Endothelial cell (in vitro differentiated cells): ENCODE results near the gene CATSPERZ. TPM values are rescaled to one million over a fixed set of nuclear protein-coding genes. Genes with fewer than 3 reads are reported as not detected.
A peak's percentile ranks its signal among the peaks of the same experiment; 100 is the strongest.
"Not testable (repeated sequence)": the region's sequence is repeated elsewhere in the genome, so short reads cannot be mapped to it uniquely, and the experiment has no call there.

Experiments
- DNase-seq: peaks from one replicate; pipeline ENCODE4 v3.0.0; 2021; ENCODE audit warnings: low spot score
- H3K27ac Mint-ChIP-seq: one replicate; pipeline ENCODE4 v1.8.0; 2021; ENCODE audit warnings: mixed read lengths, inconsistent platforms; ENCODE audit not compliant: unreplicated experiment
- H3K27me3 Mint-ChIP-seq: one replicate; pipeline ENCODE4 v1.8.0; 2021; ENCODE audit warnings: mild to moderate bottlenecking, moderate library complexity, mixed read lengths, inconsistent platforms; ENCODE audit not compliant: unreplicated experiment
- H3K36me3 Mint-ChIP-seq: one replicate; pipeline ENCODE4 v1.8.0; 2021; ENCODE audit warnings: mild to moderate bottlenecking, low read depth, mixed read lengths, inconsistent platforms; ENCODE audit not compliant: unreplicated experiment
- H3K4me1 Mint-ChIP-seq: one replicate; pipeline ENCODE4 v1.8.0; 2021; ENCODE audit warnings: mild to moderate bottlenecking, mixed read lengths, inconsistent platforms; ENCODE audit not compliant: unreplicated experiment
- H3K4me3 Mint-ChIP-seq: one replicate; pipeline ENCODE4 v1.8.0; 2021; ENCODE audit warnings: mild to moderate bottlenecking, mixed read lengths, inconsistent platforms; ENCODE audit not compliant: unreplicated experiment
- H3K9me3 Mint-ChIP-seq: one replicate; pipeline ENCODE4 v1.8.0; 2021; ENCODE audit warnings: mixed read lengths, inconsistent platforms; ENCODE audit not compliant: unreplicated experiment
- total RNA-seq: library from RNA; stranded (reverse); fragmentation: NEBNext Ultra II Directional; extraction: Animal tissue kit (Norgen Biotek cat#: 25700); gene quantifications from one replicate; pipeline ENCODE4 v1.2.1, GENCODE V29; 2021; ENCODE audit not compliant: unreplicated experiment
- TF ChIP-seq, protein P1 (sequence below): fragments of 200-600 bp; sonication (generic); IDR thresholded peaks from one replicate; pipeline ENCODE4 v1.5.0; 2021; ENCODE audit warnings: antibody characterized with exemption; ENCODE audit not compliant: unreplicated experiment

Gene CATSPERZ
- total RNA-seq, 1 donor from 2014 or later = 0.38 TPM

DNA sequence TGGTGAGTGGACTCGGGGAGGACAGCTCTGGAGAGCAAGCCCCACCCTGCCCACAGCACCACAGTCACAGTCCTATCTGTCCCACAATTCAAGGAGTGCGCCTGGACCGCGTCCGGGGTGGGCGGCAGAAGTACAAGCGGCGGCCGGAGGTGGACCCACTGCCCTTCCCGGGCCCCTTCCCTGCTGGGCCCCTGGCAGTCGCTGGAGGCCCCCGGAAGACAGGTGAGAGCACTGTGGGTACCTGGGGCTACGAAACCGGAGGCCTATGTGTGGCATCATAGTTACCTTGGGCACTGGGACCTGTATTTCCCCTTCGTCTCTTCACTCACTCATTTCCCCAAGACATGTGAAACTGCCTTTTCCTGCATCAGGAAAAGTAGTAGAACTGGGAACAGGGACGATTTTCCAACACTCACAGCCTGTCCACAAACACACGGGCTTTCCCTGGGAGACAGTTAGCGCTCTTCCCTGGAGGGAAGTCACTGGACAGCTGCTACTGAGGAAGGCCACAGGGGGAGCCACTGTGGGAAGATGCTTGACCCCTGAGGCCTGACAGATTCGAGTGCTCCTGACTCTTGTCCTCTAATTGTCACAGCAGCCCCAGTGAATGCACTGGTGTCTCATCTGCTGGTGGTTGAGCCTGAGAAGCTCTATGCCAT lies 14.1 kb downstream of the CATSPERZ start:
- Mint-ChIP-seq H3K27me3 (peaks cover 14% of the 10 kb centered on the region), H3K4me1 (peaks cover 20% of the 10 kb centered on the region), H3K36me3 (peaks cover 17% of the 10 kb centered on the region), H3K9me3 (no peaks in the 10 kb centered on the region), H3K27ac (no peak overlapping the region), H3K4me3 (no peak overlapping the region)
- DNase-seq = no peak
- TF ChIP-seq, protein P1, sequence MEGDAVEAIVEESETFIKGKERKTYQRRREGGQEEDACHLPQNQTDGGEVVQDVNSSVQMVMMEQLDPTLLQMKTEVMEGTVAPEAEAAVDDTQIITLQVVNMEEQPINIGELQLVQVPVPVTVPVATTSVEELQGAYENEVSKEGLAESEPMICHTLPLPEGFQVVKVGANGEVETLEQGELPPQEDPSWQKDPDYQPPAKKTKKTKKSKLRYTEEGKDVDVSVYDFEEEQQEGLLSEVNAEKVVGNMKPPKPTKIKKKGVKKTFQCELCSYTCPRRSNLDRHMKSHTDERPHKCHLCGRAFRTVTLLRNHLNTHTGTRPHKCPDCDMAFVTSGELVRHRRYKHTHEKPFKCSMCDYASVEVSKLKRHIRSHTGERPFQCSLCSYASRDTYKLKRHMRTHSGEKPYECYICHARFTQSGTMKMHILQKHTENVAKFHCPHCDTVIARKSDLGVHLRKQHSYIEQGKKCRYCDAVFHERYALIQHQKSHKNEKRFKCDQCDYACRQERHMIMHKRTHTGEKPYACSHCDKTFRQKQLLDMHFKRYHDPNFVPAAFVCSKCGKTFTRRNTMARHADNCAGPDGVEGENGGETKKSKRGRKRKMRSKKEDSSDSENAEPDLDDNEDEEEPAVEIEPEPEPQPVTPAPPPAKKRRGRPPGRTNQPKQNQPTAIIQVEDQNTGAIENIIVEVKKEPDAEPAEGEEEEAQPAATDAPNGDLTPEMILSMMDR = no peak

DNA sequence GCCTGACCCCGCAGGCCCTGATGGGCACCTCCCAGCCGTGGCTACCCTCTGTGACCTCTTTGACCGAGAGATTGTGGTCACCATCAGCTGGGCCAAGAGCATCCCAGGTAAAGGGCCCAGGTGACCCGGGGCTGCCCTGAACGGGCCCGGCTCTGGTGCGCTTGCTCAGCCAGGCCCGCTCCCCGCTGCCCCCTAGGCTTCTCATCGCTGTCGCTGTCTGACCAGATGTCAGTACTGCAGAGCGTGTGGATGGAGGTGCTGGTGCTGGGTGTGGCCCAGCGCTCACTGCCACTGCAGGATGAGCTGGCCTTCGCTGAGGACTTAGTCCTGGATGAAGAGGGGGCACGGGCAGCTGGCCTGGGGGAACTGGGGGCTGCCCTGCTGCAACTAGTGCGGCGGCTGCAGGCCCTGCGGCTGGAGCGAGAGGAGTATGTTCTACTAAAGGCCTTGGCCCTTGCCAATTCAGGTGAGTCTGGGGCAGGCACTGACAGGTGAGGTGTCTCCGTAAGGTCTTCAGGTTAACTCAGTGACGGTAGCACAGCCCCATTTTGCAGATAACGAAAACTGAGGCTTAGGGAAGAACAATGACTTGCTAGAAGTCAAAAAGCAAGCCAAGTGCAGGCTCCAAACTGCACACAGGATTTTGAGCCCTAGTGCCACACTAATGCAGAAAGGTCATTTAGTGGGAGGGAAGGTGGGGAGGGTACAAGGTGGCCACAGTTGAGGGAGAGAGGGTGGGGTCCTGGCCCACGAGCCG lies 14.8 kb downstream of the CATSPERZ start:
- Mint-ChIP-seq H3K27me3 (peaks cover 19% of the 10 kb centered on the region), H3K4me1 (peaks cover 21% of the 10 kb centered on the region), H3K9me3 (no peaks in the 10 kb centered on the region), H3K27ac (no peak overlapping the region), H3K4me3 (peak overlapping the region; percentile 47), H3K36me3 (peaks cover 18% of the 10 kb centered on the region)
- DNase-seq = no peak
- TF ChIP-seq, protein P1 = no peak

DNA sequence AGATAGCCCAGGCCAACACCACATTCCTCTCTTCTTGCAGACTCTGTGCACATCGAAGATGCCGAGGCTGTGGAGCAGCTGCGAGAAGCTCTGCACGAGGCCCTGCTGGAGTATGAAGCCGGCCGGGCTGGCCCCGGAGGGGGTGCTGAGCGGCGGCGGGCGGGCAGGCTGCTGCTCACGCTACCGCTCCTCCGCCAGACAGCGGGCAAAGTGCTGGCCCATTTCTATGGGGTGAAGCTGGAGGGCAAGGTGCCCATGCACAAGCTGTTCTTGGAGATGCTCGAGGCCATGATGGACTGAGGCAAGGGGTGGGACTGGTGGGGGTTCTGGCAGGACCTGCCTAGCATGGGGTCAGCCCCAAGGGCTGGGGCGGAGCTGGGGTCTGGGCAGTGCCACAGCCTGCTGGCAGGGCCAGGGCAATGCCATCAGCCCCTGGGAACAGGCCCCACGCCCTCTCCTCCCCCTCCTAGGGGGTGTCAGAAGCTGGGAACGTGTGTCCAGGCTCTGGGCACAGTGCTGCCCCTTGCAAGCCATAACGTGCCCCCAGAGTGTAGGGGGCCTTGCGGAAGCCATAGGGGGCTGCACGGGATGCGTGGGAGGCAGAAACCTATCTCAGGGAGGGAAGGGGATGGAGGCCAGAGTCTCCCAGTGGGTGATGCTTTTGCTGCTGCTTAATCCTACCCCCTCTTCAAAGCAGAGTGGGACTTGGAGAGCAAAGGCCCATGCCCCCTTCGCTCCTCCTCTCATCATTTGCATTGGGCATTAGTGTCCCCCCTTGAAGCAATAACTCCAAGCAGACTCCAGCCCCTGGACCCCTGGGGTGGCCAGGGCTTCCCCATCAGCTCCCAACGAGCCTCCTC lies 15.7 kb downstream of the CATSPERZ start:
- peak overlapping the region; percentile 94 for H3K4me3 Mint-ChIP-seq
- not testable (repeated sequence) for H3K27ac Mint-ChIP-seq, DNase-seq, H3K9me3 Mint-ChIP-seq
- peaks cover 26% of the 10 kb centered on the region for H3K36me3 Mint-ChIP-seq
- H3K27me3 Mint-ChIP-seq = peaks cover 23% of the 10 kb centered on the region
- peaks cover 21% of the 10 kb centered on the region for H3K4me1 Mint-ChIP-seq

DNA sequence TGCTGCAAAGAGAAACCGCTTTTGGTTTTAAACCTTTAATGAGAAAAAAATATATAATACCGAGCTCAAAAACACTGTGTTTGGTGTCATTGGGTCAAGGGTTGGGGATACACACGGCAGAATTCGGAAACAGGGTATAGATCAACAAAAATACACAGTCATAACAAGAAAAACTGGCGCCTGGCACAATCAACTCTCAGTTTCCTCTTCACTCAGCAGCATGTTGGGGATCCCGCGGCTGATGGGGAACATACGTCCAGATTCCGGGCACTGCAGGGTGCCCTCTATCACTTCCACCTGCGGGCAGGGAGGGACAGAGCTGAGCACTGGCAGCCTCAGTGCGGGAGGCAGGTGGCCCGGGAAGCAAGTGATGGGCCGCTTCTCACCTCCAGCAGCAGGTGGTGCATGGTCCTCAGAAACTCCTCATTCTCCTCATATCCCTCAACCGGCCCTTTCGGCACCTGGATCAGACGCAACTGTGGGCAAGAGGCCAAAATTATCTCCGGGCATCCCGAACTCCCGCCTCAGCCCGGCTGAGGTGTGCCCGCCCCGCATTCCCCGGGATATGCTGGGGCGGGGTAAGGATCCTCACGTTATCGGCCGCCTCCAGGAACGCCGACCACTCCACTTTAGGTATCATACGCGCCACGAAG lies 16.6 kb downstream of the CATSPERZ start:
- Mint-ChIP-seq H3K4me3 (peak overlapping the region; percentile 94), H3K27me3 (peaks cover 23% of the 10 kb centered on the region), H3K4me1 (peaks cover 22% of the 10 kb centered on the region), H3K36me3 (peaks cover 33% of the 10 kb centered on the region), H3K9me3 (no peaks in the 10 kb centered on the region), H3K27ac (peak overlapping the region; percentile 92)
- no peak for DNase-seq
- TF ChIP-seq, protein P1 = no peak
